Measurements from ENCODE around the gene CDH12. TPM values are rescaled to one million over a fixed set of nuclear protein-coding genes. Genes with fewer than 3 reads are reported as not detected.

Gene CDH12
- total RNA-seq, 1 experiment from 2014 or later: not detected

GRCh38 chr5:21783074-21783679, 1070.0 kb downstream of the CDH12 start:
- Mint-ChIP-seq H3K27ac (no peak overlapping the region), H3K9me3 (no peaks in the 10 kb centered on the region), H3K4me1 (no peaks in the 10 kb centered on the region), H3K36me3 (ENCODE audit: insufficient read depth in 1 of 3, low read depth in 3 of 3) (no peaks in the 10 kb centered on the region; a peak in 2 of 7 replicates), H3K27me3 (ENCODE audit: low read depth) (no peaks in the 10 kb centered on the region; the same call in 1 of the 2 replicates), H3K4me3 (no peak overlapping the region)
- no peak overlapping the region for H2AK5ac ChIP-seq (ENCODE audit: insufficient read length, low read length)
- no peaks in the 10 kb centered on the region for H3K23me2 ChIP-seq (ENCODE audit: insufficient read length, low read depth, low read length, poor library complexity, severe bottlenecking)
- no peak overlapping the region for H2AFZ ChIP-seq (ENCODE audit: low read length)
- H3K23ac ChIP-seq (ENCODE audit: insufficient read length, low read depth, low read length): no peak overlapping the region
- no peak overlapping the region for H3K4ac ChIP-seq (ENCODE audit: low read depth, low read length)
- H2BK5ac ChIP-seq (ENCODE audit: insufficient read length, low read length): no peak overlapping the region
- no peaks in the 10 kb centered on the region for H3K27me3 ChIP-seq (ENCODE audit: insufficient read depth, low read length)
- H3K18ac ChIP-seq (ENCODE audit: insufficient read length, low read depth, low read length): no peak overlapping the region
- no peaks in the 10 kb centered on the region for H3K4me1 ChIP-seq (ENCODE audit: insufficient read depth, low read length)
- no peaks in the 10 kb centered on the region for H3K9me3 ChIP-seq (ENCODE audit: control insufficient read depth, low read depth, low read length)
- H2BK15ac ChIP-seq (ENCODE audit: low read depth, low read length): no peak overlapping the region
- H3K79me2 ChIP-seq (ENCODE audit: insufficient read depth, low read length): no peaks in the 10 kb centered on the region
- WGBS (ENCODE audit: extremely low coverage, insufficient read length, low lambda C conversion rate): no CpG with 5 or more reads among the region's 6 CpGs
- no peak overlapping the region for H3T11ph ChIP-seq (ENCODE audit: low read length)
- H3K9ac ChIP-seq (ENCODE audit: extremely low read depth, insufficient read length, low read length): no peak overlapping the region
- H3K4me2 ChIP-seq (ENCODE audit: insufficient read depth, insufficient read length, low read length): no peak overlapping the region
- H4K20me1 ChIP-seq (ENCODE audit: control insufficient read depth, insufficient read depth, insufficient read length): no peaks in the 10 kb centered on the region
- H4K5ac ChIP-seq (ENCODE audit: insufficient read length, low read depth, low read length): no peak overlapping the region
- no peak overlapping the region for H3K14ac ChIP-seq (ENCODE audit: insufficient read depth, low read length)
- no peak overlapping the region for H3K56ac ChIP-seq (ENCODE audit: insufficient read length, low read depth, low read length)
- DNase-seq: no peak
- H4K91ac ChIP-seq (ENCODE audit: insufficient read length, low read depth, low read length): no peak overlapping the region
- H2BK12ac ChIP-seq (ENCODE audit: insufficient read length, low read depth, low read length): no peak overlapping the region
- H3K27ac ChIP-seq (ENCODE audit: insufficient read length, low read depth, low read length): no peak overlapping the region
- H2BK120ac ChIP-seq (ENCODE audit: low read depth, low read length, poor library complexity, severe bottlenecking): no peak overlapping the region
- no peaks in the 10 kb centered on the region for H3K79me1 ChIP-seq (ENCODE audit: insufficient read depth, low read depth, low read length, poor library complexity, severe bottlenecking)
- no peak overlapping the region for H2BK20ac ChIP-seq (ENCODE audit: low read depth, low read length, poor library complexity, severe bottlenecking)
- no peak overlapping the region for H4K8ac ChIP-seq (replicated peaks; ENCODE audit: insufficient read length, low read depth, low read length)
- TF ChIP-seq, protein P1, sequence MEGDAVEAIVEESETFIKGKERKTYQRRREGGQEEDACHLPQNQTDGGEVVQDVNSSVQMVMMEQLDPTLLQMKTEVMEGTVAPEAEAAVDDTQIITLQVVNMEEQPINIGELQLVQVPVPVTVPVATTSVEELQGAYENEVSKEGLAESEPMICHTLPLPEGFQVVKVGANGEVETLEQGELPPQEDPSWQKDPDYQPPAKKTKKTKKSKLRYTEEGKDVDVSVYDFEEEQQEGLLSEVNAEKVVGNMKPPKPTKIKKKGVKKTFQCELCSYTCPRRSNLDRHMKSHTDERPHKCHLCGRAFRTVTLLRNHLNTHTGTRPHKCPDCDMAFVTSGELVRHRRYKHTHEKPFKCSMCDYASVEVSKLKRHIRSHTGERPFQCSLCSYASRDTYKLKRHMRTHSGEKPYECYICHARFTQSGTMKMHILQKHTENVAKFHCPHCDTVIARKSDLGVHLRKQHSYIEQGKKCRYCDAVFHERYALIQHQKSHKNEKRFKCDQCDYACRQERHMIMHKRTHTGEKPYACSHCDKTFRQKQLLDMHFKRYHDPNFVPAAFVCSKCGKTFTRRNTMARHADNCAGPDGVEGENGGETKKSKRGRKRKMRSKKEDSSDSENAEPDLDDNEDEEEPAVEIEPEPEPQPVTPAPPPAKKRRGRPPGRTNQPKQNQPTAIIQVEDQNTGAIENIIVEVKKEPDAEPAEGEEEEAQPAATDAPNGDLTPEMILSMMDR (conservative IDR thresholded peaks at IDR 0.05): no peak
